Fibroblast of mammary gland (primary cell): ENCODE results near the gene TAF1B.

Experiments
- DNase-seq: peaks from one replicate; pipeline ENCODE4 v3.0.0-alpha.2; 2010; ENCODE audit warnings: low read depth
- H3K4me3 ChIP-seq: 2 replicates; pipeline ENCODE4 v1.5.1; 2011; ENCODE audit warnings: low read depth, mild to moderate bottlenecking, low read length, moderate library complexity; ENCODE audit not compliant: control insufficient read depth
- CTCF ChIP-seq: conservative IDR thresholded peaks from 2 replicates; pipeline ENCODE4 v1.5.1; 2011; ENCODE audit warnings: low read depth, low read length, inconsistent platforms; ENCODE audit not compliant: control insufficient read depth, insufficient read depth

Gene TAF1B

GRCh38 chr2:9945596-9945995 is 102.3 kb downstream of the TAF1B start:
- no peak overlapping the region for H3K4me3 ChIP-seq
- no peak for DNase-seq
- TF ChIP-seq CTCF: no peak

- no peak for TF ChIP-seq CTCF
- no peak overlapping the region for H3K4me3 ChIP-seq
Observed at GRCh38 chr2:9946076-9946475, 102.8 kb downstream of the TAF1B start.

GRCh38 chr2:9946818-9947217 is 103.5 kb downstream of the TAF1B start:
- DNase-seq: no peak
- no peak overlapping the region for H3K4me3 ChIP-seq
- TF ChIP-seq CTCF: no peak

More at GRCh38 chr2:9946076-9946475, 102.8 kb downstream of the TAF1B start:
- no peak for DNase-seq

DNA sequence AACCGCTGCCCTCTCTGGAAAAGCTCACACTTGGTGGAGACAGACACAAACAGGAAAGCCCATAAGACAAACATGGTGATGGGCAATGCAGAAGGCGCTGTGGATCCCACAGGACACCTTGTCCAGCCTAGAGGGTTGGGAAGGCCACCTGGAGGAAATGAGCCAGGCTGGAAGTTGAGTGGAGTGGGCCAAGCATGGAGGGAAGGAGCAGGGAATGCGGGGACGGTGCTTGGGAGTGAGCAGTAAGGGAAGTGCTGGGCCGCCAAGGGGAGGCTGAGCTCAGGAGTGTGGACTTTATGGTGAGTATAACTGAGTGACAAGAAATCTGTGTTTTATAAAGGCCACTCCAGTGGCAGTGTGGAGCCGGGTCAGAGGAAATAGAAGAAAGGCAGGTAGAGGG is 105.4 kb downstream of the TAF1B start:
- TF ChIP-seq CTCF: no peak
- no peak overlapping the region for H3K4me3 ChIP-seq
- no peak for DNase-seq

- H3K4me3 ChIP-seq: no peak overlapping the region
- DNase-seq: no peak
- no peak for TF ChIP-seq CTCF
Observed at GRCh38 chr2:9949239-9949991, 106.1 kb downstream of the TAF1B start.

- no peak for TF ChIP-seq CTCF
Observed at GRCh38 chr2:9949992-9950520, 106.8 kb downstream of the TAF1B start.

More at GRCh38 chr2:9949992-9950520, 106.8 kb downstream of the TAF1B start:
- no peak overlapping the region for H3K4me3 ChIP-seq
- no peak for DNase-seq
